A549 (cell line): ENCODE measurements around the gene ZNF446. TPM values are rescaled to one million over a fixed set of nuclear protein-coding genes. Genes with fewer than 3 reads are reported as not detected.

Experiments used
- ATAC-seq, 2 experiments: fragments of 200-7000 bp in 1 of 2; fragments of >200 bp in 1 of 2; cut with Nextera tagmentation in 1 of 2; cut with Tn5 transposase in 1 of 2; 3 replicates each; pipeline versions ENCODE4 v1.8.0 to v1.9.1; 2018 to 2020; ENCODE audit warnings: mild to moderate bottlenecking in 1 of 2, moderate library complexity in 1 of 2
- CTCF ChIA-PET: fragments of 300-600 bp; sonication (Branson Sonifier 250); formaldehyde crosslinking; extraction: SDS; loops from one replicate; lab custom pipeline; 2021; ENCODE audit warnings: antibody characterized with exemption, inconsistent platforms; lab: Yijun Ruan, JAX
- POLR2A ChIA-PET: fragments of 350-600 bp; formaldehyde crosslinking; extraction: SDS; loops from one replicate; lab custom pipeline; 2021; ENCODE audit warnings: antibody characterized with exemption, inconsistent platforms; lab: Yijun Ruan, JAX
- DNase-seq, 2 experiments: peaks; one replicate each; pipeline versions ENCODE4 v3.0.0 to v3.0.0-alpha.2; 2011 to 2016; ENCODE audit warnings: low read depth in 1 of 2, low spot score in 1 of 2
- FAIRE-seq: peaks from 2 replicates; lab custom pipeline; 2011; peaks lifted over from hg19 to GRCh38; lab: Jason Lieb, UNC
- H3K27ac ChIP-seq, 2 experiments: fragments of >200 bp; sonication (Bioruptor Twin); formaldehyde crosslinking; 3 replicates each; pipeline ENCODE4 v1.5.1; 2016 to 2017
- H3K4me1 ChIP-seq: fragments of >200 bp; sonication (Bioruptor Twin); formaldehyde crosslinking; 3 replicates; pipeline ENCODE4 v1.6.1; 2016
- H3K4me2 ChIP-seq: fragments of >200 bp; sonication (Bioruptor Twin); formaldehyde crosslinking; 3 replicates; pipeline ENCODE4 v1.6.1; 2016
- H3K4me3 ChIP-seq: fragments of >200 bp; sonication (Bioruptor Twin); formaldehyde crosslinking; 3 replicates; pipeline ENCODE4 v1.5.1; 2016
- H3K9me3 ChIP-seq: fragments of >200 bp; sonication (Bioruptor Twin); formaldehyde crosslinking; 3 replicates; pipeline ENCODE4 v1.6.1; 2016
- MAFK ChIP-seq: fragments of 450-650 bp; IDR thresholded peaks from 2 replicates; pipeline ENCODE4 v1.6.1; 2014; ENCODE audit not compliant: partially characterized antibody
- MAZ ChIP-seq: fragments of 150-350 bp; IDR thresholded peaks from 2 replicates; pipeline ENCODE4 v1.6.1; 2014; ENCODE audit warnings: antibody characterized with exemption, low read depth, low read length, borderline replicate concordance
- WGBS: methylation state at CpG from one replicate; pipeline ENCODE4 v1.1.6; 2017; ENCODE audit errors: missing lambda C conversion rate; 5-methylcytosine and 5-hydroxymethylcytosine counted together
- polyA plus RNA-seq, 4 experiments: library from polyadenylated mRNA; depleted of rRNA in 3 of 4; stranded (reverse); fragments of >200 nt; fragmentation: RNase III in 1 of 4; extraction: RNeasy Plus Mini Kit Qiagen cat#74134 plus additional on column Dnase treatment in 1 of 4; gene quantifications; 2 replicates in 3 of 4; 3 replicates in 1 of 4; pipeline ENCODE4 v1.2.3, GENCODE V29; 2011 to 2017
- small RNA-seq, 6 experiments: library from RNA; depleted of rRNA; stranded (forward); fragments of <200 nt; gene quantifications; one replicate each; pipeline ENCODE3, GENCODE V24; 2012

ZNF446 gene
- polyA plus RNA-seq, 2 of the 4 experiments (the other 2 are of a cell fraction) = 6.2 to 11.0 TPM

GRCh38 chr19:58529405-58529804 is 53.3 kb downstream of the ZNF446 start:
- FAIRE-seq = no peak
- no peak for ATAC-seq
- CTCF ChIA-PET = interaction anchor here (0.6 to 3.7 kb wide), 3 partner anchors 10 to 251 kb away, joined by 3 to 33 read pairs (median 3); partner anchors contain the start of gene ZBTB45

More at GRCh38 chr19:58529405-58529804, 53.3 kb downstream of the ZNF446 start:
- Histone ChIP-seq H3K9me3 (no peaks in the 10 kb centered on the region), H3K4me1 (no peaks in the 10 kb centered on the region), H3K27ac (no peak overlapping the region), H3K4me2 (no peak overlapping the region), H3K4me3 (no peak overlapping the region)
- WGBS = 19% methylated on average over 3 of the region's 3 CpGs
- no peak for DNase-seq
- POLR2A ChIA-PET = interaction anchor here (1.0 to 1.6 kb wide), 2 partner anchors 9 to 14 kb away, joined by 6 to 11 read pairs; partner anchors contain the start of genes TRIM28 and ZBTB45
- TF ChIP-seq MAZ (no peak), MAFK (peak; percentile 86)

Small RNA genes within 50 kb of the gene (small RNA-seq; reads per million reads assigned to genes)
- gene RN7SL693P = 0 reads per million in 6 experiments
- 0 reads per million in 6 experiments for gene RNU6-1337P

Other genes starting within 250 kb of the ZNF446 start
- gene ZNF544, start 247.4 kb upstream of the ZNF446 start, polyA plus RNA-seq (2011; rRNA removed) = 32.7 and 33.1 TPM in 2 replicates
- 22.5 to 30.6 TPM (median 23.7 TPM) in 3 replicates for gene ZNF544, start 247.4 kb upstream of the ZNF446 start, polyA plus RNA-seq (2017; fragmentation: RNase III; extraction: RNeasy Plus Mini Kit Qiagen cat#74134 plus additional on column Dnase treatment)
- gene ZNF8, start 197.4 kb upstream of the ZNF446 start, polyA plus RNA-seq (2011; rRNA removed) = 4.0 and 5.6 TPM in 2 replicates
- gene ZNF8, start 197.4 kb upstream of the ZNF446 start, polyA plus RNA-seq (2017; fragmentation: RNase III; extraction: RNeasy Plus Mini Kit Qiagen cat#74134 plus additional on column Dnase treatment) = 2.0 to 2.3 TPM (median 2.3 TPM) in 3 replicates
- gene ERVK3-1, start 171.0 kb upstream of the ZNF446 start, polyA plus RNA-seq (2011; rRNA removed) = 112 and 142 TPM in 2 replicates
- 104 to 126 TPM (median 109 TPM) in 3 replicates for gene ERVK3-1, start 171.0 kb upstream of the ZNF446 start, polyA plus RNA-seq (2017; fragmentation: RNase III; extraction: RNeasy Plus Mini Kit Qiagen cat#74134 plus additional on column Dnase treatment)
- 4.4 and 5.3 TPM in 2 replicates for gene ZSCAN22, start 149.4 kb upstream of the ZNF446 start, polyA plus RNA-seq (2011; rRNA removed)
- gene ZSCAN22, start 149.4 kb upstream of the ZNF446 start, polyA plus RNA-seq (2017; fragmentation: RNase III; extraction: RNeasy Plus Mini Kit Qiagen cat#74134 plus additional on column Dnase treatment) = 2.0 to 2.2 TPM (median 2.0 TPM) in 3 replicates
- 1.5 and 2.5 TPM in 2 replicates for gene A1BG, start 122.9 kb upstream of the ZNF446 start, polyA plus RNA-seq (2011; rRNA removed)
- 9.3 to 11.1 TPM (median 9.5 TPM) in 3 replicates for gene A1BG, start 122.9 kb upstream of the ZNF446 start, polyA plus RNA-seq (2017; fragmentation: RNase III; extraction: RNeasy Plus Mini Kit Qiagen cat#74134 plus additional on column Dnase treatment)
- gene ZNF497, start 113.6 kb upstream of the ZNF446 start, polyA plus RNA-seq (2011; rRNA removed) = 1.1 and 1.4 TPM in 2 replicates
- gene ZNF497, start 113.6 kb upstream of the ZNF446 start, polyA plus RNA-seq (2017; fragmentation: RNase III; extraction: RNeasy Plus Mini Kit Qiagen cat#74134 plus additional on column Dnase treatment) = 1.6 to 2.4 TPM (median 2.0 TPM) in 3 replicates
- gene ZNF837, start 95.3 kb upstream of the ZNF446 start, polyA plus RNA-seq (2011; rRNA removed) = 0.70 and 0.74 TPM in 2 replicates
- gene ZNF837, start 95.3 kb upstream of the ZNF446 start, polyA plus RNA-seq (2017; fragmentation: RNase III; extraction: RNeasy Plus Mini Kit Qiagen cat#74134 plus additional on column Dnase treatment) = 0.62 to 1.1 TPM (median 1.0 TPM) in 3 replicates
- 2,475 and 2,940 TPM in 2 replicates for gene RPS5, start 89.1 kb upstream of the ZNF446 start, polyA plus RNA-seq (2011; rRNA removed)
- 2,123 to 2,259 TPM (median 2,149 TPM) in 3 replicates for gene RPS5, start 89.1 kb upstream of the ZNF446 start, polyA plus RNA-seq (2017; fragmentation: RNase III; extraction: RNeasy Plus Mini Kit Qiagen cat#74134 plus additional on column Dnase treatment)
- gene RNF225, start 80.7 kb upstream of the ZNF446 start, polyA plus RNA-seq (2011; rRNA removed) = not detected in 2 replicates
- not detected in 3 replicates for gene RNF225, start 80.7 kb upstream of the ZNF446 start, polyA plus RNA-seq (2017; fragmentation: RNase III; extraction: RNeasy Plus Mini Kit Qiagen cat#74134 plus additional on column Dnase treatment)
- gene ZNF584, start 67.7 kb upstream of the ZNF446 start, polyA plus RNA-seq (2011; rRNA removed) = 18.2 and 21.2 TPM in 2 replicates
- 13.6 to 15.6 TPM (median 14.8 TPM) in 3 replicates for gene ZNF584, start 67.7 kb upstream of the ZNF446 start, polyA plus RNA-seq (2017; fragmentation: RNase III; extraction: RNeasy Plus Mini Kit Qiagen cat#74134 plus additional on column Dnase treatment)
- gene ZNF132, start 36.2 kb upstream of the ZNF446 start, polyA plus RNA-seq (2011; rRNA removed) = 0.16 and 0.19 TPM in 2 replicates
- gene ZNF132, start 36.2 kb upstream of the ZNF446 start, polyA plus RNA-seq (2017; fragmentation: RNase III; extraction: RNeasy Plus Mini Kit Qiagen cat#74134 plus additional on column Dnase treatment) = 0.05 to 0.13 TPM (median 0.09 TPM) in 3 replicates
- 3.8 and 4.1 TPM in 2 replicates for gene ZNF324B, start 24.7 kb upstream of the ZNF446 start, polyA plus RNA-seq (2011; rRNA removed)
- gene ZNF324B, start 24.7 kb upstream of the ZNF446 start, polyA plus RNA-seq (2017; fragmentation: RNase III; extraction: RNeasy Plus Mini Kit Qiagen cat#74134 plus additional on column Dnase treatment) = 6.8 TPM in 3 replicates
- 3.0 and 3.1 TPM in 2 replicates for gene ZNF324, start 9.3 kb upstream of the ZNF446 start, polyA plus RNA-seq (2011; rRNA removed)
- gene ZNF324, start 9.3 kb upstream of the ZNF446 start, polyA plus RNA-seq (2017; fragmentation: RNase III; extraction: RNeasy Plus Mini Kit Qiagen cat#74134 plus additional on column Dnase treatment) = 6.4 to 6.9 TPM (median 6.9 TPM) in 3 replicates
- 30.2 and 36.7 TPM in 2 replicates for gene SLC27A5, start 35.6 kb downstream of the ZNF446 start, polyA plus RNA-seq (2011; rRNA removed)
- 36.7 to 40.4 TPM (median 37.8 TPM) in 3 replicates for gene SLC27A5, start 35.6 kb downstream of the ZNF446 start, polyA plus RNA-seq (2017; fragmentation: RNase III; extraction: RNeasy Plus Mini Kit Qiagen cat#74134 plus additional on column Dnase treatment)
- gene ZBTB45, start 43.5 kb downstream of the ZNF446 start, polyA plus RNA-seq (2011; rRNA removed) = 6.2 and 6.4 TPM in 2 replicates
- gene ZBTB45, start 43.5 kb downstream of the ZNF446 start, polyA plus RNA-seq (2017; fragmentation: RNase III; extraction: RNeasy Plus Mini Kit Qiagen cat#74134 plus additional on column Dnase treatment) = 11.8 to 14.3 TPM (median 13.4 TPM) in 3 replicates
- 576 and 735 TPM in 2 replicates for gene TRIM28, start 67.7 kb downstream of the ZNF446 start, polyA plus RNA-seq (2011; rRNA removed)
- gene TRIM28, start 67.7 kb downstream of the ZNF446 start, polyA plus RNA-seq (2017; fragmentation: RNase III; extraction: RNeasy Plus Mini Kit Qiagen cat#74134 plus additional on column Dnase treatment) = 656 to 743 TPM (median 666 TPM) in 3 replicates
- gene CHMP2A, start 78.8 kb downstream of the ZNF446 start, polyA plus RNA-seq (2011; rRNA removed) = 223 and 280 TPM in 2 replicates
- 192 to 227 TPM (median 198 TPM) in 3 replicates for gene CHMP2A, start 78.8 kb downstream of the ZNF446 start, polyA plus RNA-seq (2017; fragmentation: RNase III; extraction: RNeasy Plus Mini Kit Qiagen cat#74134 plus additional on column Dnase treatment)
- gene UBE2M, start 82.3 kb downstream of the ZNF446 start, polyA plus RNA-seq (2011; rRNA removed) = 185 and 190 TPM in 2 replicates
- gene UBE2M, start 82.3 kb downstream of the ZNF446 start, polyA plus RNA-seq (2017; fragmentation: RNase III; extraction: RNeasy Plus Mini Kit Qiagen cat#74134 plus additional on column Dnase treatment) = 135 to 139 TPM (median 137 TPM) in 3 replicates
- 19.5 and 20.3 TPM in 2 replicates for gene MZF1, start 97.0 kb downstream of the ZNF446 start, polyA plus RNA-seq (2011; rRNA removed)
- gene MZF1, start 97.0 kb downstream of the ZNF446 start, polyA plus RNA-seq (2017; fragmentation: RNase III; extraction: RNeasy Plus Mini Kit Qiagen cat#74134 plus additional on column Dnase treatment) = 19.1 to 21.7 TPM (median 20.3 TPM) in 3 replicates